CD14-positive monocyte (primary cell): ENCODE data around the gene HES4. TPM values are rescaled to one million over a fixed set of nuclear protein-coding genes. Genes with fewer than 3 reads are reported as not detected.
A peak's percentile ranks its signal among the peaks of the same experiment; 100 is the strongest.

Experiments
- DNase-seq, 3 donors: peaks; one replicate each; pipeline ENCODE4 v3.0.0-alpha.2; 2011 to 2022
- H2AFZ ChIP-seq: 2 replicates; pipeline ENCODE4 v1.6.0; 2012; ENCODE audit warnings: mild to moderate bottlenecking, low read depth, low read length, inconsistent platforms; ENCODE audit not compliant: insufficient read depth, poor library complexity, severe bottlenecking
- H3K27ac ChIP-seq, 2 donors: 1 replicate in 1 of 2; 2 replicates in 1 of 2; pipeline ENCODE4 v1.5.1; 2012 to 2013; ENCODE audit warnings: low read length in 2 of 2, control low read depth in 1 of 2, inconsistent platforms in 1 of 2, low read depth in 1 of 2, mild to moderate bottlenecking in 1 of 2
- H3K27me3 ChIP-seq, 2 donors: one replicate each; pipeline versions ENCODE4 v1.6.0 to v1.6.1; 2011 to 2013; ENCODE audit warnings: low read length in 2 of 2; ENCODE audit not compliant: control insufficient read depth in 2 of 2, insufficient read depth in 2 of 2
- H3K36me3 ChIP-seq, 2 donors: replicated peaks in 1 of 2; 1 replicate in 1 of 2; 2 replicates in 1 of 2; pipeline versions ENCODE4 v1.5.1 to v1.6.1; 2012 to 2013; ENCODE audit warnings: low read length in 2 of 2, control low read depth in 1 of 2, inconsistent platforms in 1 of 2, mild to moderate bottlenecking in 1 of 2; ENCODE audit not compliant: insufficient read depth in 2 of 2, control insufficient read depth in 1 of 2
- H3K4me1 ChIP-seq, 2 donors: 1 replicate in 1 of 2; 2 replicates in 1 of 2; pipeline versions ENCODE4 v1.5.1 to v1.6.1; 2012 to 2013; ENCODE audit warnings: low read length in 2 of 2, control low read depth in 1 of 2, inconsistent platforms in 1 of 2, mild to moderate bottlenecking in 1 of 2, moderate library complexity in 1 of 2; ENCODE audit not compliant: insufficient read depth in 2 of 2, control insufficient read depth in 1 of 2
- H3K4me2 ChIP-seq: replicated peaks from 2 replicates; pipeline ENCODE3; 2012; ENCODE audit warnings: low read length, moderate library complexity, mild to moderate bottlenecking; ENCODE audit not compliant: poor library complexity, severe bottlenecking; ENCODE audit errors: extremely low read depth
- H3K4me3 ChIP-seq, 3 experiments: fragments of 200-600 bp in 1 of 3; sonication (generic) in 1 of 3; replicated peaks in 1 of 3; 1 replicate in 2 of 3; 2 replicates in 1 of 3; pipeline ENCODE4 v1.5.1; 2011 to 2013; ENCODE audit warnings: low read length in 3 of 3, mild to moderate bottlenecking in 3 of 3, control low read depth in 2 of 3, low read depth in 2 of 3, inconsistent platforms in 1 of 3, moderate library complexity in 1 of 3
- H3K79me2 ChIP-seq: 2 replicates; pipeline ENCODE4 v1.6.0; 2012; ENCODE audit warnings: mild to moderate bottlenecking, control low read depth, inconsistent platforms, low read length, moderate library complexity; ENCODE audit not compliant: insufficient read depth
- H3K9ac ChIP-seq: 2 replicates; pipeline ENCODE4 v1.6.0; 2017; ENCODE audit warnings: low read length, mild to moderate bottlenecking; ENCODE audit not compliant: insufficient read depth, poor library complexity, severe bottlenecking
- H3K9me3 ChIP-seq, 2 donors: replicated peaks in 1 of 2; 1 replicate in 1 of 2; 2 replicates in 1 of 2; pipeline versions ENCODE4 v1.5.1 to v1.6.1; 2012 to 2013; ENCODE audit warnings: low read length in 2 of 2, control low read depth in 1 of 2; ENCODE audit not compliant: control insufficient read depth in 1 of 2, insufficient read depth in 1 of 2
- H4K20me1 ChIP-seq: 2 replicates; pipeline ENCODE4 v1.6.0; 2012; ENCODE audit warnings: mild to moderate bottlenecking, low read length, control low read depth, moderate library complexity; ENCODE audit not compliant: insufficient read depth
- H3K27ac Mint-ChIP-seq, 7 donors: one replicate each; pipeline ENCODE4 v1.8.0; 2020; ENCODE audit warnings: mild to moderate bottlenecking in 7 of 7, mixed read lengths in 7 of 7, moderate library complexity in 6 of 7, inconsistent platforms in 2 of 7
- H3K27me3 Mint-ChIP-seq, 3 donors: one replicate each; pipeline ENCODE4 v1.8.0; 2021 to 2022; ENCODE audit warnings: low read depth in 3 of 3, mild to moderate bottlenecking in 3 of 3, mixed read lengths in 3 of 3, moderate library complexity in 3 of 3, inconsistent platforms in 1 of 3
- H3K36me3 Mint-ChIP-seq, 2 donors: one replicate each; pipeline ENCODE4 v1.8.0; 2020; ENCODE audit warnings: mixed read lengths in 2 of 2, inconsistent platforms in 1 of 2, mild to moderate bottlenecking in 1 of 2
- H3K4me1 Mint-ChIP-seq: one replicate; pipeline ENCODE4 v1.8.0; 2020; ENCODE audit warnings: mild to moderate bottlenecking, mixed read lengths
- H3K4me3 Mint-ChIP-seq, 2 donors: one replicate each; pipeline ENCODE4 v1.8.0; 2020; ENCODE audit warnings: mild to moderate bottlenecking in 2 of 2, mixed read lengths in 2 of 2, moderate library complexity in 1 of 2
- H3K9me3 Mint-ChIP-seq, 7 donors: one replicate each; pipeline ENCODE4 v1.8.0; 2020 to 2022; ENCODE audit warnings: mixed read lengths in 7 of 7, mild to moderate bottlenecking in 6 of 7, moderate library complexity in 6 of 7, inconsistent platforms in 2 of 7
- WGBS: methylation state at CpG from one replicate; pipeline ENCODE4 v1.1.5; 2013; ENCODE audit warnings: missing lambda C conversion rate; ENCODE audit not compliant: insufficient coverage; 5-methylcytosine and 5-hydroxymethylcytosine counted together
- intact Hi-C, 2 donors: fragments of 100-400 bp; cut with micrococcal nuclease; formaldehyde crosslinking; loops; one replicate each; pipeline versions ENCODE4 v1.15.0 to v1.15.1; 2023
- polyA plus RNA-seq, 3 donors: library from polyadenylated mRNA; depleted of rRNA in 1 of 3; unstranded in 2 of 3; stranded (reverse) in 1 of 3; fragments of 300-500 nt in 2 of 3; fragments of >200 nt in 1 of 3; fragmentation: Illumina TruSeq in 2 of 3; gene quantifications; 1 replicate in 2 of 3; 2 replicates in 1 of 3; pipeline ENCODE4 v1.2.3, GENCODE V29; 2012 to 2021
- TF ChIP-seq, protein P1 (sequence below): fragments of 200-600 bp; IDR thresholded peaks from one replicate; pipeline ENCODE4 v1.8.0; 2022; ENCODE audit warnings: antibody characterized with exemption, mild to moderate bottlenecking

HES4 gene
- polyA plus RNA-seq, 3 donors, result 1.4 to 26.8 (median 2.0) TPM

DNA sequence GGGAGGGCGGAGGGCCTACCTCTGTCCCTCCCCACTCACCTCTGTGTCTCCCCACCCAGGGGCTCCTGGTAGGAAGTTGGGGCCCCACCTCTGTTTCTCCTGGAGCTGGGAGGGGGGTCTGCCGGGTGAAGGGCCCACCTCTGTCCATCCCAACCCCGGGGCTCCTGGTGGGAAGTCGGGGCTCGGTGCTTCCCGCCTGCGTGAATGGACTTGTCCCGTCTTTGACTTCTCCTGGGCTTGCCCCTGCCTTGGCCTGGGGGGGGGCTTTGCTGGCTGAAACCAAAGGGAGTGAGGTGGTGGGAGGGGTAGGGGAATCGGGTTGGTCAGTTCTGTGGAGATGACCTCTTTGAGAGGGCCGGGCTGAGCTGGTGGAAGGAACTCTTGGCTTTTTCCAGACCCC, 25.8 kb upstream of the HES4 start:
- peaks cover 7 to 9% of the 10 kb centered on the region in 2 donors for H3K4me1 ChIP-seq
- peak overlapping the region in 1 of 7 donors; percentile 41 for H3K27ac Mint-ChIP-seq
- WGBS, result 95% methylated on average over 7 of the region's 10 CpGs
- no peak overlapping the region for H3K4me2 ChIP-seq
- no peak overlapping the region for H3K4me3 Mint-ChIP-seq
- DNase-seq, result no peak
- no peak overlapping the region for H3K9ac ChIP-seq
- H3K27ac ChIP-seq, result no peak overlapping the region
- H3K27me3 ChIP-seq, result peaks cover 7 to 38% of the 10 kb centered on the region in 2 donors
- H3K4me3 ChIP-seq, result no peak overlapping the region
- H3K9me3 Mint-ChIP-seq, result peaks cover 0 to 6% (median 0%) of the 10 kb centered on the region in 7 donors
- intact Hi-C loops, result no loop called here
- no peak overlapping the region for H2AFZ ChIP-seq
- H3K36me3 ChIP-seq, result no peaks in the 10 kb centered on the region
- H3K4me1 Mint-ChIP-seq, result peaks cover 6% of the 10 kb centered on the region
- TF ChIP-seq, protein P1, sequence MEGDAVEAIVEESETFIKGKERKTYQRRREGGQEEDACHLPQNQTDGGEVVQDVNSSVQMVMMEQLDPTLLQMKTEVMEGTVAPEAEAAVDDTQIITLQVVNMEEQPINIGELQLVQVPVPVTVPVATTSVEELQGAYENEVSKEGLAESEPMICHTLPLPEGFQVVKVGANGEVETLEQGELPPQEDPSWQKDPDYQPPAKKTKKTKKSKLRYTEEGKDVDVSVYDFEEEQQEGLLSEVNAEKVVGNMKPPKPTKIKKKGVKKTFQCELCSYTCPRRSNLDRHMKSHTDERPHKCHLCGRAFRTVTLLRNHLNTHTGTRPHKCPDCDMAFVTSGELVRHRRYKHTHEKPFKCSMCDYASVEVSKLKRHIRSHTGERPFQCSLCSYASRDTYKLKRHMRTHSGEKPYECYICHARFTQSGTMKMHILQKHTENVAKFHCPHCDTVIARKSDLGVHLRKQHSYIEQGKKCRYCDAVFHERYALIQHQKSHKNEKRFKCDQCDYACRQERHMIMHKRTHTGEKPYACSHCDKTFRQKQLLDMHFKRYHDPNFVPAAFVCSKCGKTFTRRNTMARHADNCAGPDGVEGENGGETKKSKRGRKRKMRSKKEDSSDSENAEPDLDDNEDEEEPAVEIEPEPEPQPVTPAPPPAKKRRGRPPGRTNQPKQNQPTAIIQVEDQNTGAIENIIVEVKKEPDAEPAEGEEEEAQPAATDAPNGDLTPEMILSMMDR, result no peak
- no peaks in the 10 kb centered on the region for H3K9me3 ChIP-seq
- no peaks in the 10 kb centered on the region for H3K36me3 Mint-ChIP-seq
- no peaks in the 10 kb centered on the region for H3K79me2 ChIP-seq
- peaks cover 28 to 45% (median 29%) of the 10 kb centered on the region in 3 donors for H3K27me3 Mint-ChIP-seq
- H4K20me1 ChIP-seq, result no peaks in the 10 kb centered on the region

DNA sequence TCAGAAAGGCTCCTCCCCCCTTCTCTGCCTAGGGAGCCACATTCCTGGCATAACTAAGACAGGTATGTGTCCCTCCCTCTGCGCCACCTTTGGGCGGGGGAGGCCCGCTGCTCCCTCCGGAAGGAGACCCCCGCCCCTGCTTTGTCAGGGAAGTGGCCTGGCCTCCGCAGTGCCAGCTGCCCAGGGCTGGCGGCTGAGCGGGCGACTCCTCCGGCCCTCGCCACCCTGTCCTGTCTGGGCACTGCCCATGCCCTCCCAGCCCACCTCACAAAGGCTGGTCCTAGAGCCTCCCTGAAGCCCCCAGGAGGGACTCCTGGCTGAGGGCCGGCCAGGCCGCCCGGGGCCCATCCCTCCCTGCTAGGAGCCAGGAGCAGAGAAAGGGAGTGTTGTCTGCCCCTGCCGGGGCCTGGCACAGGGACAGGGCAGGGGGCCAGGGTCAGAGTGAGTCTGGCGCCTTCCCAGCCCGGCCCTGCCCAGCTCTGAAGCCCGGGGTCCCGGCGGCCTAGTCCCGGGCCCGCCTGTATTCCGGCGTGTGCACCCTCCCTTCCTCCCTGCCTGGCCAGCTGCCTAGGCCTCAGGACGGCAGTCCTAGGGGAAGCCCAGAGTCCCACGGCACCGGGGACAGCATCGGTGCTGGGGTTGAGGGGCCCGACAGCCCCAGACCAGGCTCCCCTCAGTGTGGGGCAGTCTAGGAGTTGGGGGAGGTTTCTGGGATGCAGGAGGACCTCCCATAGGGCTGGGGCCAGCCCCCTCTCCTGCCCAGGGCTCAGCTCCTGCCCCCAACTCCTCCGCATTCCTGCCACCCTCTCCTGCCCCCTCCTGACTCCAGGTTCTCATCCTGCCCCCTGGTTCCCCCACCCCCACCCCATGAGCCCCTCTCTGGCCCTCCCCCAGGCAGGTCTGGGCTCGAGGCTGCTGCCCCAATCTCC, 25.1 kb upstream of the HES4 start:
- H2AFZ ChIP-seq, result no peak overlapping the region
- no peak overlapping the region for H3K27ac ChIP-seq
- Mint-ChIP-seq H3K4me3 (no peak overlapping the region), H3K27ac (no peak overlapping the region), H3K27me3 (peaks cover 28 to 51% (median 29%) of the 10 kb centered on the region in 3 donors), H3K9me3 (peaks cover 0 to 6% (median 0%) of the 10 kb centered on the region in 7 donors), H3K36me3 (no peaks in the 10 kb centered on the region), H3K4me1 (peaks cover 6% of the 10 kb centered on the region)
- no peak for DNase-seq
- H3K36me3 ChIP-seq, result no peaks in the 10 kb centered on the region
- H3K4me1 ChIP-seq, result peaks cover 8 to 16% of the 10 kb centered on the region in 2 donors
- no peak overlapping the region for H3K4me3 ChIP-seq
- H3K79me2 ChIP-seq, result no peaks in the 10 kb centered on the region
- WGBS, result 91% methylated on average over 19 of the region's 31 CpGs
- TF ChIP-seq, protein P1, result no peak
- H3K9ac ChIP-seq, result no peak overlapping the region
- peaks cover 7 to 41% of the 10 kb centered on the region in 2 donors for H3K27me3 ChIP-seq
- intact Hi-C loops, result loop anchor here in 1 of 2 donors (5.0 kb wide), 1 partner anchor 32 kb away; no protein-coding TSS in a partner anchor
- H3K9me3 ChIP-seq, result no peaks in the 10 kb centered on the region
- H4K20me1 ChIP-seq, result no peaks in the 10 kb centered on the region
- H3K4me2 ChIP-seq, result no peak overlapping the region
